SK-N-SH (cell line): ENCODE measurements around the gene RIPK4.

ENCODE experiments used
- CTCF ChIP-seq: fragments of 200-600 bp; sonication (generic); IDR thresholded peaks from 2 replicates; pipeline ENCODE4 v1.6.1; 2017; ENCODE audit warnings: antibody characterized with exemption, mild to moderate bottlenecking, moderate library complexity
- REST ChIP-seq: IDR thresholded peaks from 2 replicates; pipeline ENCODE4 v1.6.1; 2012; ENCODE audit warnings: mild to moderate bottlenecking, low read depth, low read length, moderate library complexity
- RFX5 ChIP-seq: IDR thresholded peaks from 2 replicates; pipeline ENCODE4 v1.6.1; 2012; ENCODE audit warnings: mild to moderate bottlenecking, improper control_type of control experiment, low read length
- TAF1 ChIP-seq: IDR thresholded peaks from 2 replicates; pipeline ENCODE4 v1.6.1; 2012; ENCODE audit warnings: low read depth, mild to moderate bottlenecking, low read length, moderate library complexity, borderline replicate concordance
- USF2 ChIP-seq: fragments of 150-350 bp; IDR thresholded peaks from 2 replicates; pipeline ENCODE4 v1.6.1; 2017; ENCODE audit warnings: antibody characterized with exemption, low read length, low read depth, borderline replicate concordance

GRCh38 chr21:41705546-41706262, 61.1 kb downstream of the RIPK4 start:
- TF ChIP-seq CTCF (no peak), USF2 (no peak), REST (no peak), RFX5 (no peak), TAF1 (no peak)
